Peyer's patch (tissue), 4 donors: ENCODE results near the gene AHI1. TPM values are rescaled to one million over a fixed set of nuclear protein-coding genes. Genes with fewer than 3 reads are reported as not detected.

Experiments
- DNase-seq, 3 donors: peaks; one replicate each; pipeline ENCODE4 v3.0.0-alpha.2; 2017 to 2019
- H3K27ac ChIP-seq, 4 donors: fragments of 200-600 bp; sonication (generic); one replicate each; pipeline ENCODE4 v1.5.1; 2016 to 2019
- H3K27me3 ChIP-seq, 2 donors: fragments of 200-600 bp; sonication (generic); one replicate each; pipeline ENCODE4 v1.5.1; 2019
- H3K36me3 ChIP-seq, 3 donors: fragments of 200-600 bp; sonication (generic); one replicate each; pipeline ENCODE4 v1.5.1; 2016 to 2019
- H3K4me1 ChIP-seq, 4 donors: fragments of 200-600 bp; sonication (generic); one replicate each; pipeline ENCODE4 v1.5.1; 2016 to 2019
- H3K4me3 ChIP-seq, 4 donors: fragments of 200-600 bp; sonication (generic); 1 replicate in 3 of 4; 2 replicates in 1 of 4; pipeline ENCODE4 v1.5.1; 2016 to 2019; ENCODE audit warnings: mild to moderate bottlenecking in 1 of 4
- H3K9me3 ChIP-seq, 4 donors: fragments of 200-600 bp; sonication (generic); one replicate each; pipeline ENCODE4 v1.5.1; 2016 to 2019; ENCODE audit warnings: mild to moderate bottlenecking in 1 of 4
- CTCF ChIP-seq, 6 experiments: fragments of 450-650 bp in 4 of 6; fragments of 200-600 bp in 2 of 6; sonication (generic) in 1 of 6; IDR thresholded peaks; one replicate each; pipeline ENCODE4 v1.5.1; 2017 to 2019; ENCODE audit warnings: antibody characterized with exemption in 6 of 6, mild to moderate bottlenecking in 3 of 6, moderate library complexity in 1 of 6
- POLR2A ChIP-seq, 2 donors: fragments of 450-650 bp; IDR thresholded peaks; one replicate each; pipeline ENCODE4 v1.5.1; 2017; ENCODE audit warnings: antibody characterized with exemption in 2 of 2, mild to moderate bottlenecking in 2 of 2, moderate library complexity in 2 of 2
- total RNA-seq, 4 donors: library from RNA; depleted of rRNA; stranded (reverse); fragments of >200 nt; gene quantifications; one replicate each; pipeline ENCODE4 v1.1.0, GENCODE V29; 2016

AHI1 gene
- total RNA-seq, 4 donors from 2014 or later = 4.4 to 141 (median 17.6) TPM

- H3K36me3 ChIP-seq = no peaks in the 10 kb centered on the region
- no peak overlapping the region for H3K4me3 ChIP-seq
- TF ChIP-seq CTCF (IDR thresholded peaks at IDR 0.05) (no peak), POLR2A (IDR thresholded peaks at IDR 0.05) (no peak)
- H3K4me1 ChIP-seq = peaks cover 0 to 8% (median 0%) of the 10 kb centered on the region in 4 donors
- no peak for DNase-seq
- H3K27me3 ChIP-seq = no peaks in the 10 kb centered on the region
- no peaks in the 10 kb centered on the region for H3K9me3 ChIP-seq
- H3K27ac ChIP-seq = no peak overlapping the region
Measured at GRCh38 chr6:135505222-135505621, 7.7 kb upstream of the AHI1 start.

- TF ChIP-seq CTCF (IDR thresholded peaks at IDR 0.05) = no peak
- TF ChIP-seq POLR2A (IDR thresholded peaks at IDR 0.05) = no peak
- H3K4me1 ChIP-seq = peaks cover 0 to 8% (median 0%) of the 10 kb centered on the region in 4 donors
- H3K27me3 ChIP-seq = no peaks in the 10 kb centered on the region
- no peak for DNase-seq
- H3K9me3 ChIP-seq = no peaks in the 10 kb centered on the region
- no peaks in the 10 kb centered on the region for H3K36me3 ChIP-seq
- H3K27ac ChIP-seq = no peak overlapping the region
- no peak overlapping the region for H3K4me3 ChIP-seq
Measured at GRCh38 chr6:135504734-135505133, 7.2 kb upstream of the AHI1 start.

GRCh38 chr6:135503703-135504475 lies 6.3 kb upstream of the AHI1 start:
- no peaks in the 10 kb centered on the region for H3K36me3 ChIP-seq
- H3K4me3 ChIP-seq = no peak overlapping the region
- H3K27ac ChIP-seq = no peak overlapping the region
- H3K27me3 ChIP-seq = no peaks in the 10 kb centered on the region
- TF ChIP-seq CTCF (IDR thresholded peaks at IDR 0.05) (no peak), POLR2A (IDR thresholded peaks at IDR 0.05) (no peak)
- H3K9me3 ChIP-seq = no peaks in the 10 kb centered on the region
- H3K4me1 ChIP-seq = peaks cover 0 to 8% (median 0%) of the 10 kb centered on the region in 4 donors
- DNase-seq = no peak

- Histone ChIP-seq H3K9me3 (no peaks in the 10 kb centered on the region), H3K4me3 (no peak overlapping the region), H3K27me3 (no peaks in the 10 kb centered on the region), H3K36me3 (no peaks in the 10 kb centered on the region), H3K4me1 (peaks cover 0 to 10% (median 0%) of the 10 kb centered on the region in 4 donors), H3K27ac (peak overlapping the region in 1 of 4 donors; percentile 93)
- DNase-seq = no peak
- TF ChIP-seq POLR2A (IDR thresholded peaks at IDR 0.05) = no peak
- no peak for TF ChIP-seq CTCF (IDR thresholded peaks at IDR 0.05)
Measured at GRCh38 chr6:135499441-135500340, 2.2 kb upstream of the AHI1 start.

GRCh38 chr6:135498185-135498841 lies 773 bp upstream of the AHI1 start:
- H3K4me1 ChIP-seq = peaks cover 0 to 10% (median 0%) of the 10 kb centered on the region in 4 donors
- peak overlapping the region; percentile 84 to 95 (median 90) for H3K27ac ChIP-seq
- H3K36me3 ChIP-seq = no peaks in the 10 kb centered on the region
- TF ChIP-seq POLR2A (IDR thresholded peaks at IDR 0.05) (peak in 1 of 2 donors; percentile 26), CTCF (IDR thresholded peaks at IDR 0.05) (peak in 2 of 6 experiments; percentile 4 to 8)
- peak; percentile 59 to 85 (median 67) for DNase-seq
- H3K9me3 ChIP-seq = no peaks in the 10 kb centered on the region
- no peaks in the 10 kb centered on the region for H3K27me3 ChIP-seq
- peak overlapping the region; percentile 77 to 91 (median 82) for H3K4me3 ChIP-seq
